GM21723 (cell line): Measurements from ENCODE around the gene ZRANB1.

ENCODE experiments used
- ATAC-seq: cut with Tn5 transposase; IDR thresholded peaks from one replicate; pipeline ENCODE4 v1.9.1; 2021; ENCODE audit warnings: mild to moderate bottlenecking, moderate library complexity; ENCODE audit not compliant: unreplicated experiment

The ZRANB1 gene

DNA sequence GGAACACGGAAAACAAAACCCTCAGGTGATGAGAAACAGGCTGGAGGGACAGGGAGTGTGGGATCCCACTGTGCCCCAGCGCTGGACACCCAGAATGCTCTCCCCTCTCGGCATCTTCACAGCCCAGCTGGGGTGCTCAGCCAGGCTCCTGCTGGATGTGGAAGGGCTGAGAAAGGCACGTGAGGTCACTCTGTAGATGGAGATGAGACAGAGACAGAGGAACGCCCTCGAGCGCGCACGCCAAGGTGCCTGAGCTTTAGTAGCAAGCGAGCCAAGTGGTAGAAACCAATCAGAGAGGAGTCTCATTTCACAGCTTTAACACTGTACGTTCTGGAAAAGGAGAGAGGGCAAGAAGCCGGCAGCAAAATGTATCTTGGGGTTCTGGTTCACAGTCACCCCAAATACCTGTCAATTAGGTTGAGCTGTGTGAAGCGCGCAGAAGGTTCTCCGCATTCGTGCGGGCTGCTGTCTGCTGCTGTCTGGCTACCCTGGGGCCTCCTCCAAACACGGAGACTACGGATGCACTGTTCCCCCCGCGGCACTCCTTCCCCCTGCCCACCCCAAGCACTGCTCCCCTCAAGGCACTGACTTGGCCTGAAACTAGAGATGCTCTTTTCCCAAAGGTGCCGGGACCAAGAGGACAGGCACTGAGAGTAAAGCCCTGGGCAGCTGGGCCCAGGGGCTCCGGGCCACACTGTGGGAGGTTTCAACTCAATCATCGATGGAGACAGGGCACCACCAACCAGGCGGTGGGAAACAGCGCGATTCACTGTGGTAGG, 91.4 kb downstream of the ZRANB1 start:
- ATAC-seq = no peak

DNA sequence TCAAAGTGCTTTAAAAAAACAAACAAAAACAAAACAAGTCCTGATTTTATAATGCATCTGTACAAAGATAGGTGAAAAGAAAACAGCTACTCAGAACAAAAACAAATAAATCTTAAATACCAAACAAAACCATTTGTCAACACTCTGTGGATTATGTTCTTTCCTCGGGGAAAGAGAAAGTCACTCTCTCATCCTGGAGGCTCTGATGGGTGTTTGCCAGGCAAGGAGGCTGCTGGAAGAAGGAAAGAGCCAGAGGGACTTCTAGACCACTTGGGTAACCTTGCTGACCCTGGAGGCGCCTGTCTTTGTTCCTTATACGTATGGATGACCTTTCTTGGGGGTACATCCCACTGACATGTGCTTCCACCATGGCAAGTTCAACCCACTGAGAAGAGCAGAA, 92.8 kb downstream of the ZRANB1 start:
- ATAC-seq = no peak

DNA sequence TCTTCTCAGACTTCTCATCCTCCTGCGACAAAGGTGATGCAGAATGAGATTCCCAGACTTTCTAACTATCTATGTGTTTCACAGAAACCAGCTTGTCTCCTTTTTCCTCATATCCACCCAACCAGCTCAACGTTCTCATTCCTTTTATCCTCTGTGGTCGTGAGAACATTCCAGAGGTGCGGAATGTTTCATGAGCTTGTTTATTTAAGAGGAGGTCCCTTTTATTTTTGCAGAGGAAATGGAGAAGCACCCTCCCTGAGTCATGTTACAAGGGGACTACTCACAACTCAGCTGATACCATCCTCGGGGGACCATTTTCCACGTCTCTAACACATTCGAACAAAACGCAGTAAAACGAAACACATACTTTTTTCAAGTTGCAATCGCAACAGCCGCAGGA, 93.2 kb downstream of the ZRANB1 start:
- ATAC-seq = no peak

DNA sequence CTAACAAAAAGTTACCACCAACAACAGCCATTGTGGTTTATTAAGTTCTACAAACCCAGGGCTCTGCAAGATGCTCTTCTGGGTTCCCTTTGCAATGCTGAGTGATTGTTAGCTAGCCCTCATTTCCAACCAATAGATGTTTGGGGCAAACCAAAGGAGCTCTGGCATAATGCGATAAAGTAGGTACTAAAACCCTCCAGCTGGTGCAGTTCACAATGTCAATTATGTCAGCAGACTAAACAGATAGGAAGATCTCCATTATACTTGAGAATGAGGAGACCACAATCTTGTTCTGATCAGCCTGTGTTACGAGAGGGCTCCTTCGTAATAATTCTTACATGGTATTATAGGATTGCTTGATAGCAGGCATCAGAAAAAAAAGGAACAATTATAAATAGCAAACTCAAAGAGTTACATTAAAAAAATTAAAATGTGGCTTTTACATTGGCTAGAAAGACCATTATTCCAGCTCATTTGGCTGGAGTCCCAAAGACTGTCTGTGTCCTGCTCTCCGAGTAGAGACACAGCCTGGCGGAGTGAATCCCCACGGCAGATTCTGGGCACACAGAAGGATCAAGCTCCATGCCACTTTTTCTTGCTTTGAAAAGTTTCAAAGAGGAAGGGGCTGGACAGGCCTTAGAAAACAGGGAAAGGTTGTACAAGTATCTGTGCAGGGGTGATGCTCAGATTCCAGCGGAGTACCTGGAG, 93.8 kb downstream of the ZRANB1 start:
- ATAC-seq = no peak

DNA sequence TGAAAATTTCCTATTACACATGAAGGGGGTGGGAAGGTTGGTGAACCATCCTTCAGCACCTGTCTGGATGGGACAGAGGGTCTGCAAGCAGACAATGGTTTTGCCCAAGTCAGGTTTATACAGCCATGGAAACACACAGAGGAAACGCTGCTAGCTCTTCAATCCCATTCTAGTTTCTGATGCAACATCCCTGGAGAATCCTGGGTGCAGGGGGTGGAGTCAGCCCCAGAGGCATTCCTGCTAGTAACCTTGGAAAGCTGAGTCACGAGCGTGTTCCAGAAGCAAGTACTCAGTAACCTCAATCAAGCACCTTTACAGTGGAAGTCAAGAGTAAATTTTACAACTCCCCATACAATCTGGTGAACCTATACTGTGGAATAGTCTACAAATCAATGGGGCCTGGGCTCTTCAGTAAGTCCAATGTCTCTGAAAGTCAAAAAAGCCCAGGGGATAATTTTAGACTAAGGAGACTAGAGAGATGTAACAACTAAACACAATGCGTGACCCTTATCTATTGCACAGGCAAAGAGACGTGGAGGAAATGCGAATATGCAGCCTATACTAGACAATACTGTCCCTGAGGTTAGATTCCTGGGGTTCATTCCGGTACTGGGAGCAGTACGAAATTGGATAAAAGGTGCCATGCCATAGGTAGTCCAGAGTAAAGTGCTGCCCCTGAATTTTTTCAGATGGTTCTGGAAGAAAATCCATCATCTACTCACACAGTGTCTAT, 95.4 kb downstream of the ZRANB1 start:
- ATAC-seq = no peak
